NOMO-1 treated with dmso at 0.1 percent for 144 hours (cell line): ENCODE measurements around the gene MCM5.
"Not testable (repeated sequence)": the region's sequence is repeated elsewhere in the genome, so short reads cannot be mapped to it uniquely, and the experiment has no call there.

Experiments
- DNase-seq: peaks from one replicate; lab custom pipeline; 2025; ENCODE audit not compliant: unreplicated experiment; lab: John Stamatoyannopoulos, UW

MCM5 gene

DNA sequence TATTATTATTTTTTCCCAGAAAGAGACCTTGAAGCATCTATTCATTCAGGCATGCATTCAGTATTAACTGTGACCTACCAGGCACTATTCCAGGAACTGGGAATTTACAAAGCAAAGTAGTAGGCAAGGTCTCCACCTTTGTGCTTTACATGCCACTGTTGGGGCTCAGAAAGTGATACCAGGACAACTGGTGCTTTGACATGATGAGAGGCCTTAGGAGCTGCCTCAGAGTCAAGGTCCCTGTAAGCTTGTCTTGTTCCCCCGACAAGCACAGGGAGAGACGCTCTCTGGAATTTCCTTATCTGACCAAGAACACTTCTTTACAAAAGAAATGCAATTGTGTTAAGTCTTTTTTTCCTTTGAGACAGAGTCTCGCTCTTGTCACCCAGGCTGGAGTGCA lies 21.3 kb upstream of the MCM5 start:
- no peak for DNase-seq

DNA sequence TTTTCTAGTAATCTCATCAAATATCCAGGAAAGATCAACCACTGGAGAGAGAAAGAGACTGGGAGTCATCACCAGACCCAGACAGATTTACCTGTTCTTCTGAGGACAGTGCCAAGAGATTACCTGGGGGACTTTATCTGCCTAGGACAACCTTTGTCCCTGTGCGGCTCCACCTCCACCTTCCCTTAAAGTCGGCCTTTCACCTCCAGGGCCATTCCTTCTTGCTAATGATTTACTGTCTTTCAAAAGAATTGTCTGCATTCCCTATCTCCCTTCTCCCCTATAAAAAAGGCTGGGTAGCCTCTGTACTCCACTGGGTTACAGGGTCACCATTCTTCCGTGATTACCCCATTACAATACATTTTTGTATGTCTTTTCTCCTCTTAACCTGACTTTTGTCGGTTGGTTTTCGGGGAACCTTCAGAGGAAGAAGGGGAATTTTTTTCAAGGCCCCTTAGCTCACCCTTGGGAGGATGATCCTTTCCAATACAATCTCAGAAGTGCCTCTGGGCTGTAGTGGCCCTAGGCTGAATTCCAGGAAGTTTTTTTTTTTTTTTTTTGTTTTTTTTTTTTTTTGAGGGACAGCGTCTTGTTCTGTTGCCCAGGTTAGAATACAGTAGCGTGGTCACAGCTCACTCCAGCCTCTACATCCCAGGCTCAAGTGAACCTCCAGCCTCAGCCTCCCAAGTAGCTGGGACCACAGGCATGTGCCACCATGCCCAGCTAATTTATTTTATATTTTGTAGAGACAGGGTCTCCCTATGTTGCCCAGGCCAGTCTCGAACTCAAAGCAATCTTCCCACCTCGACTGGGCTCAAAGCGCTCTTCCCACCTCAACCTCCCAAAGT lies 20.6 kb upstream of the MCM5 start:
- DNase-seq: no peak

DNA sequence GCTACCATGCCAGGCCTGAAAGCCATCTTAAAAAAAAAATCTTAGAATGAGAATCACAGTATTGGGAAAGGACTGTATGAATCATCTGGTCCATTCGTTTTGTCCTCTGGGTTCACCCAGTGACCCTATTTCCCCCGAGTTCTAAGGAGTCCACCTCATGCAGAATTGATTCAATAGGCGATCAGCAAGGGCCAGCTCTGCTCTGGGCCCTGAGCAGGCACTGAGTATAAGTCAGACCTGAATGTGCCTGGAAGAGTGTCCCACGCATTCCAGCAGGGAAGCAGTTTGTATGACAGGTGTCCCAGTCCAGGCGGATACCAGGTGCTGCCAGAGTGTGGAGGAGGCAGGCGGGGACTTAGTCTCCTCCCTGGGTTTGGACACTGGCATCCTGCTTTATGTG lies 19.9 kb upstream of the MCM5 start:
- no peak for DNase-seq

DNA sequence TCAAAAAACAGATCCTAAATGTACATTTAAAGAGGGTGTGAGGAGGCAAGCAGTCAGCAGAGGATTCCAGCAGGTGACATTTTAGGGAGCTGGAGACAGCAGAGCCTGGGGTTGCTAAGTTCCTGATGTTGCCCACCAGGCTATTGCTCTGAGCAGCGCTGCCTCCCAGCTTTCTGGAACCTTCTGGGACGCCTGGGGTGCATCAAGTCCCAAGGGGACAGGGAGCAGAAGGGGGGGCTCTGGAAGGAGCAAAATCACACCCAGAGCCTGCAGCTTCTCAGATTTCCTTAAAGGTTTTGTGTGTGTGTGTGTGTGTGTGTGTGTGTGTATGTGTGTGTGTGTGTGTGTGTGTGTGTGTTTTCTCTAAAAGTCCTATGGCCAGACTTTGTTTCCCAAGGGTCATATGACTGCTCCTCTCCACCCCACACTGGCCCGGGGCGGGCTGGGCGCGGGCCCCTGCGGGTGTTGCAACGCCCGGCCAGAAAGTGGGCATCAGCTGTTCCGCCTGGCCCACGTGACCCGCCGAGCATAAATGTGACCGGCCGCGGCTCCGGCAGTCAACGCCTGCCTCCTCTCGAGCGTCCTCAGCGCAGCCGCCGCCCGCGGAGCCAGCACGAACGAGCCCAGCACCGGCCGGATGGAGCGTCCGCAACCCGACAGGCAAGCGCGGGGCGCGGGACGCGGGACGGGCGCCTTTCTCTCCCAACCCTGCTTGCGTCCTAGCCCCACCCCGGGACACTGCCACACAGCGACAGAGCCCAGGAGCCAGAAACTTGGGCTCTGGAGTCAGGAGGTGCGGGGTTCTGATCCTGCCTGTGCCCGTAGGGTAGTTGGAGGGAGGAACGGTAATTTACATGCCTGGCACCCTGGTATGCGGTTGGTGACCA lies 19.2 kb upstream of the MCM5 start, which contains the start of gene HMOX1:
HMOX1 (plus strand) TSS at position 560 of the 887 bp plus-strand sequence; CDS start at position 638, 78 bp downstream.
- DNase-seq: peak; percentile 74

GRCh38 chr22:35381424-35382009 lies 18.4 kb upstream of the MCM5 start:
- DNase-seq: no peak

- no peak for DNase-seq
Observed at GRCh38 chr22:35383679-35384071, 16.3 kb upstream of the MCM5 start.

GRCh38 chr22:35384527-35384926 lies 15.4 kb upstream of the MCM5 start:
- DNase-seq: no peak

- no peak for DNase-seq
Observed at GRCh38 chr22:35384975-35385588, 14.9 kb upstream of the MCM5 start.

- no peak for DNase-seq
Observed at GRCh38 chr22:35386670-35387288, 13.2 kb upstream of the MCM5 start.

DNA sequence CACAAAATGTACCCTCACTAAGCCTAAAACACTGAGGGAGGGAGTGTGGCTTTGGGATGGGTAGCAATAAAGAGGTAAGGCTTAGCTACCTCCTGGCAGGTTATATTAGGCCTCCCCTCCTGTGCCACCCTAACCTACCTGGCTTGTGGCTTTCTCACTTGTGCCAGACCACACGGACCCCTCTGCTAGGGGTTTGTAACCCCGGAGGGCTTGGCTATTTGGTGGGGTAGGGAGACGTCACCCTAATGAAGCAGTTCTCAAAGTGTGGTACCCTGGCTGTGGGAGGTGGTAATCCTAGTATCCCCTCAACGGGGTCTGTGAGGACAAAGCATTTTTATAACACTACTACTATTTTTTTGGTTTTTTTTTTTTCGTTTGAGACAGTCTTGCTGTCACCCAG lies 9.0 kb upstream of the MCM5 start:
- no peak for DNase-seq

- no peak for DNase-seq
Observed at GRCh38 chr22:35392357-35392756, 7.6 kb upstream of the MCM5 start.

DNA sequence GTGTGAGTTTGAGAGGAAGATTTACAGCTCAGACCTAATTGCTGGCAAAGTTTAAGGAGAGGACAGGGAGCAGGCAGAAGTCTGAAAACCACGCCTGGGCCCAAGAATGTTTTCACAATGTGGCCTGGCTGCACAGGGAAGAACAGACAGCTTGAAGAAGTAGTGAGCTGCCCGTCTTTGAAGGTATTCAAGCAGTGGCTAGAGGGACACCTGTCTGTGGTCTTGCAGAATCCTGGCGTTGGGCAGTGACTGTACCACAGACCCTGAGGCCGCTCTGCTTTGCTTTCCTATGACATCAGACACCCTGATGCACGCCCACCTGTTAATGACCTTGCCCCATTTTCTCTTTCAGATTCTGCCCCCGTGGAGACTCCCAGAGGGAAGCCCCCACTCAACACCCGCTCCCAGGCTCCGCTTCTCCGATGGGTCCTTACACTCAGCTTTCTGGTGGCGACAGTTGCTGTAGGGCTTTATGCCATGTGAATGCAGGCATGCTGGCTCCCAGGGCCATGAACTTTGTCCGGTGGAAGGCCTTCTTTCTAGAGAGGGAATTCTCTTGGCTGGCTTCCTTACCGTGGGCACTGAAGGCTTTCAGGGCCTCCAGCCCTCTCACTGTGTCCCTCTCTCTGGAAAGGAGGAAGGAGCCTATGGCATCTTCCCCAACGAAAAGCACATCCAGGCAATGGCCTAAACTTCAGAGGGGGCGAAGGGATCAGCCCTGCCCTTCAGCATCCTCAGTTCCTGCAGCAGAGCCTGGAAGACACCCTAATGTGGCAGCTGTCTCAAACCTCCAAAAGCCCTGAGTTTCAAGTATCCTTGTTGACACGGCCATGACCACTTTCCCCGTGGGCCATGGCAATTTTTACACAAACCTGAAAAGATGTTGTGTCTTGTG lies 6.6 kb upstream of the MCM5 start:
- no peak for DNase-seq

GRCh38 chr22:35394011-35394312 lies 6.0 kb upstream of the MCM5 start:
- DNase-seq: no peak

- no peak for DNase-seq
Observed at GRCh38 chr22:35394810-35395563, 5.0 kb upstream of the MCM5 start.

GRCh38 chr22:35396622-35397021 lies 3.3 kb upstream of the MCM5 start:
- DNase-seq: not testable (repeated sequence)

DNA sequence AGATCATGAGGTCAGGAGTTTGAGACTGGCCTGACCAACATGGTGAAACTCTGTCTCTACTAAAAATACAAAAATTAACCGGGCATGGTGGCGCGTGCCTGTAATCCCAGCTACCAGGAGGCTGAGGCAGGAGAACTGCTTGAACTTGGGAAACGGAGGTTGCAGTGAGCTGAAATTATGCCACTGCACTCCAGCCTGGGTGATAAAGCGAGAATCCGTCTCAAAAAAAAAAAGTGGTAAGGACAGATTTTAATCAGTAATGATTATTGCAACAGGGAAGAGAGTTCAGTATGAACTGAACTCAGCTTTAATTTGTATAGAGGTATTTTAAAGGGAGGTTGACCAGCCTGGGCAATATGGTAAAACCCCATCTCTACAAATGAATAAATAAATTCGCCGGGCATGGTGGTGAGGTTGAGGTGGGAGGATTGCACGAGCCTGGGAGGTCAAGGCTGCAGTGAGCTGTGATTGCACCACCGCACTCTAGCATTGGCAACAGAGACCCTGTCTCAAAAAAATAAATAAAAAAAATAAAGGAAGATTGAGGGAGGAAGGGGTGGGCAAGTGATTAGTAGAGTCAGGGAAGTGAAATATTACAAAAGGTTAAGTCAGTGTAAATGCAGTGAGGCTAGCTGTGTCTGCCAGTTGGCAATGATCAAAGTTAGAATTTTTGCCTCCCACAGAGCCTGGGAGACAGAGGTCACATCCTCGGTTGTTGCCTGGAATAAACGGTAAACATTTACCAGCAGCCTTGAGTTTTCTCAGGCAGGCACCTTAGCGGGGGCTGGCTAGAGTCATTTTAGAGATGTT lies 2.6 kb upstream of the MCM5 start:
- no peak for DNase-seq

DNA sequence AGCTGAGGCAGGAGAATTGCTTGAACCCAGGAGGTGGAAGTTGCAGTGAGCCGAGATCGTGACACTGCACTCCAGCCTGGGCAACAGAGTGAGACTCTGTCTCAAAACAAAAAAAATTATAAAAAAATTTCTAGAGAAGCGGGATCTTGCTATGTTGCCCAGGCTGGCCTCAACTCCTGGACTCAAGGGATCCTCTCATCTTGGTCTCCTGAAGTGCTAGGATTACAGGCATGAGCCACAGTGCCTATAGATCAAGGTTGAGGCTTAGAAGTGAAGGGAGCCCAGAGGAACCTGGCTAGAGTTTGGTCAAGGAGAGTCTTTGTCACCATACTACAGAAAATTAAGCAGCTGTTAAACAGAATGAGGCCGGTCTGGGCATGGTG lies 1.4 kb upstream of the MCM5 start:
- DNase-seq: no peak

DNA sequence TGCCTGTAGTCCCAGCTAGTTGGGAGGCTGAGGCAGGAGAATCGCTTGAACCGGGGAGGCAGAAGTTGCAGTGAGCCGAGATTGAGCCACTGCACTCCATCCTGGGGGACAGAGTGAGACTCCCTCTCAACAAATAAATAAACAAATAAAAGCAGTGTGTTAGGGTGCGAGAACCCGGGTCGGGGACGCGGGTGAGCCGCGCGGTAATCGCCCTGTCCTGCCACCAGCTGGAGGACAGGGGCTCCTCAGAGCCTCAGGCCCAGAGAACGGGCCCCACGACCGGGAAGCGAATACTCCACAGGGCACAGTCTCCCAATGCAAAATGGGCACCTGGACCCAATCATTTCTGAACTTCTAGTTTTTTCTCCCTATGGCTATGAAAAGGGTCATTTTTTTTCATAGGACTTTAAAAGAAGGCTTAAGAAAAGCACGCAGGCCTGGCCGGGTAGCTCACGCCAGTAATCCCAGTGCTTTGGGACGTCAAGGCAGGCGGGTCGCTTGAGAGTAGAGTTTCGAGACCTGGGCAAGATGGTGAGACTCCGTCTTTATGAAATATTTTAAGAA lies 744 bp upstream of the MCM5 start:
- DNase-seq: no peak
